ENCODE results near the gene WDR45.
A peak's percentile ranks its signal among the peaks of the same experiment; 100 is the strongest.
"Not testable (repeated sequence)": the region's sequence is repeated elsewhere in the genome, so short reads cannot be mapped to it uniquely, and the experiment has no call there.

Gene WDR45

DNA sequence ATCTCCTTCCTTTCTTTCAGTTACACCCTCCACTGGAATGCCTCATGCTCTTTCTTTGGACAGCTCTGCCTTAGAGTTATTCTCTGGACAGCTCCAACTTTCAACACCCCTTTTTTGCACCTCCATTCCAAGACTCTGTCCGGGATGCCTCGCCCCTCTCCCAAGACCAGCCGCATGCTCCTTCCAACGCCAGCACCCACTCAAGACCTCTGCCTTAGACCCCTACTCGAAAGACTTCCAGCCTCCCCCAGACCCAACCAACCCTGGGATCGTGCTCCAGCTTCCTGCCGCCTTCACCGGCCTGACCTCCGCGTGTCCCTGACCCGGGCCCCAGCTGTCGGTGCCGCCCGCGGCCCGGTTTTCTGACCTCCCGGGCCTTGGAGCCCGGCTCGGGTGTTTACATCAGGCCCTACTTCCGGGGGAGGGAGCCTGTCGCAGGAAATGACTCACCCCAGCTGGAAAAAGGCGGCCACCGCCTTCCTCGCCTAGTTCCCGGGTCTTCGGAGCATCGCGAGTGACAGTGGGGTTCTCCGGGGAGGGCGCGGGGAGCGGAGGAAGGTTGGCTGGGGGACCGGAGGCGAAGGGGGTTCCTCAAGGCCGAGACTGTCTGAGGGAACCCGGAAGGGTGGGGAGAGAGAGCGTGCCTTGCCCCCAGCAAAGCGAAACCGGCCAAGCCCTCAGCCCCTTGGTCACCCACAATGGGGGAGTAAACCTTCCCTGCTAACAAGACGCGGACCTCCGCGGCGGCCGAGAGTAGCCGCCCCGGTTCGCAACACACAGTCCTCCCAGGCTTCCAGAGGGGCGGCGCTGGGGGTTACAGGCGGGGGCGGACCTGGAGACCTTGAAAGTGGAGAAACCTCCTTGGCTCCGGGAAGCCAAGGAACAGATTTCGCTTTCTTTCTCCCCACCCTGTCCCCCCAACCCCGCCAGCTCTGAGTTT lies at the start of gene WDR45:
TSS of gene WDR45 (minus strand) at position 399 of the 940 bp plus-strand sequence. CDS start 1,792 bp downstream, outside the sequence.
- Histone ChIP-seq H4K20me1 (ENCODE audit: insufficient read depth, low read length, poor library complexity, severe bottlenecking) (no peaks in the 10 kb centered on the region), H3K9me2 (replicated peaks; ENCODE audit: low read depth, low read length) (no peaks in the 10 kb centered on the region), H3K4me3 (ENCODE audit: low read length, poor library complexity, severe bottlenecking) (peak within 1 kb of the TSS; percentile 84), H3K79me2 (ENCODE audit: insufficient read depth, low read length) (no peaks in the 10 kb centered on the region), H3F3A (ENCODE audit: low read depth) (no peaks in the 10 kb centered on the region), H3K4me1 (ENCODE audit: insufficient read depth, low read length, poor library complexity, severe bottlenecking) (no peaks in the 10 kb centered on the region), H3K36me3 (ENCODE audit: insufficient read depth, low read length) (no peaks in the 10 kb centered on the region), H2AFZ (ENCODE audit: low read length) (peak within 1 kb of the TSS; percentile 96), H3K9me3 (ENCODE audit: insufficient read depth, low read depth, low read length) (no peaks in the 10 kb centered on the region), H3K9ac (ENCODE audit: low read depth, low read length, poor library complexity, severe bottlenecking) (peak within 1 kb of the TSS; percentile 84), H3K27me3 (ENCODE audit: insufficient read depth, low read length, poor library complexity, severe bottlenecking) (no peaks in the 10 kb centered on the region), H3K4me2 (ENCODE audit: low read depth, low read length, poor library complexity, severe bottlenecking) (peak within 1 kb of the TSS; percentile 79)
- TF ChIP-seq, protein P1, sequence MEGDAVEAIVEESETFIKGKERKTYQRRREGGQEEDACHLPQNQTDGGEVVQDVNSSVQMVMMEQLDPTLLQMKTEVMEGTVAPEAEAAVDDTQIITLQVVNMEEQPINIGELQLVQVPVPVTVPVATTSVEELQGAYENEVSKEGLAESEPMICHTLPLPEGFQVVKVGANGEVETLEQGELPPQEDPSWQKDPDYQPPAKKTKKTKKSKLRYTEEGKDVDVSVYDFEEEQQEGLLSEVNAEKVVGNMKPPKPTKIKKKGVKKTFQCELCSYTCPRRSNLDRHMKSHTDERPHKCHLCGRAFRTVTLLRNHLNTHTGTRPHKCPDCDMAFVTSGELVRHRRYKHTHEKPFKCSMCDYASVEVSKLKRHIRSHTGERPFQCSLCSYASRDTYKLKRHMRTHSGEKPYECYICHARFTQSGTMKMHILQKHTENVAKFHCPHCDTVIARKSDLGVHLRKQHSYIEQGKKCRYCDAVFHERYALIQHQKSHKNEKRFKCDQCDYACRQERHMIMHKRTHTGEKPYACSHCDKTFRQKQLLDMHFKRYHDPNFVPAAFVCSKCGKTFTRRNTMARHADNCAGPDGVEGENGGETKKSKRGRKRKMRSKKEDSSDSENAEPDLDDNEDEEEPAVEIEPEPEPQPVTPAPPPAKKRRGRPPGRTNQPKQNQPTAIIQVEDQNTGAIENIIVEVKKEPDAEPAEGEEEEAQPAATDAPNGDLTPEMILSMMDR (conservative IDR thresholded peaks at IDR 0.05; ENCODE audit: low read length): no peak
- TF ChIP-seq EZH2phosphoT487 (IDR thresholded peaks at IDR 0.05; ENCODE audit: borderline replicate concordance): no peak

DNA sequence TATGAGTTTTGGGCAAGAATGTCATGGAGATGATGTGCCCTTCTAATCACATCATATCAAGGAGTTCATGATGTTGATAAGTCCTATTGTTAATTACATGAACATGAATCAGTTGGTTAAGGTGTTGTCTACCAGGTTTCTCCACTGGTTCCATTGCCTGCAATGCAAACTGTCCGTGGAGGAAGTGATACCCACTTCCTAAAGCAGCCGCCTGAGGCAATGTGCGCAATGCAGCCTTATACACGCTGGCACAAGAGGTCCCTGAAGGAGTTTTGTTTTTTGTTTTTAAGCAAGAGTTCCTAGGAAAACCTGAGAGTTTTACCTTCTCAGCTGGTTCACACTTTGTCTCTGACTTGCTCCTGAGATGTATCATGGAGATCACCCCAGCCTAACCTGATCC lies 49.7 kb upstream of the WDR45 start:
- H3K79me2 ChIP-seq (ENCODE audit: insufficient read depth, low read length): no peaks in the 10 kb centered on the region
- no peak overlapping the region for H2AFZ ChIP-seq (ENCODE audit: low read length)
- no peak overlapping the region for H3K4me3 ChIP-seq (ENCODE audit: low read length, poor library complexity, severe bottlenecking)
- no peaks in the 10 kb centered on the region for H4K20me1 ChIP-seq (ENCODE audit: insufficient read depth, low read length, poor library complexity, severe bottlenecking)
- no peaks in the 10 kb centered on the region for H3K9me2 ChIP-seq (replicated peaks; ENCODE audit: low read depth, low read length)
- H3K9me3 ChIP-seq (ENCODE audit: insufficient read depth, low read depth, low read length): no peaks in the 10 kb centered on the region
- no peaks in the 10 kb centered on the region for H3F3A ChIP-seq (ENCODE audit: low read depth)
- no peak overlapping the region for H3K4me2 ChIP-seq (ENCODE audit: low read depth, low read length, poor library complexity, severe bottlenecking)
- H3K36me3 ChIP-seq (ENCODE audit: insufficient read depth, low read length): no peaks in the 10 kb centered on the region
- no peak overlapping the region for H3K9ac ChIP-seq (ENCODE audit: low read depth, low read length, poor library complexity, severe bottlenecking)
- TF ChIP-seq, protein P1 (conservative IDR thresholded peaks at IDR 0.05; ENCODE audit: low read length): no peak
- TF ChIP-seq EZH2phosphoT487 (IDR thresholded peaks at IDR 0.05; ENCODE audit: borderline replicate concordance): no peak
- H3K27me3 ChIP-seq (ENCODE audit: insufficient read depth, low read length, poor library complexity, severe bottlenecking): no peaks in the 10 kb centered on the region
- H3K4me1 ChIP-seq (ENCODE audit: insufficient read depth, low read length, poor library complexity, severe bottlenecking): no peaks in the 10 kb centered on the region

DNA sequence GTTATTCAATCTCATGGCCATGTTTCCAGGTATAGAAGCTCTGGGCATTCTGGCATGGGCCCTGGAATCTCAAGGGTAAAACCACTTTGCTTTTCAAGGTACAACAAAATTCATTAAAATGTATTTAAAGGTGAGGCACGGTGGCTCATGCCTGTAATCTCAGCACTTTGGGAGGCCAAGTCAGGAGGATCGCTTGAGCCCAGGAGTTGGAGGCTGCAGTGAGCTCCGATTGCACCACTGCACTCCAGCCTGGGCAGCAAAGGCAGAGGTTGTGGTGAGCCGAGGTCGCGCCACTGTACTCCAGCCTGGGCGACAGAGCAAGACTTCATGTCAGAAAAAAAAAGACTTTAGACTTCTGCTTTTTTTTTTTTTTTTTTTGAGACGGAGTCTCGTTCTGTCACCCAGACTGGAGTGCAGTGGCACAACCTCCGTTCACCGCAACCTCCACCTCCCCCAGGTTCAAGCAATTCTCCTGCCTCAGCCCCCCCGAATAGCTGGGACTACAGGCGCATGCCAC lies 48.1 kb upstream of the WDR45 start:
- H3K9me3 ChIP-seq (ENCODE audit: insufficient read depth, low read depth, low read length); H3K9ac ChIP-seq (ENCODE audit: low read depth, low read length, poor library complexity, severe bottlenecking): not testable (repeated sequence)

More for the DNA sequence above, 48.1 kb upstream of the WDR45 start:
- H3K4me3 ChIP-seq (ENCODE audit: low read length, poor library complexity, severe bottlenecking); H3K4me1 ChIP-seq (ENCODE audit: insufficient read depth, low read length, poor library complexity, severe bottlenecking); H3F3A ChIP-seq (ENCODE audit: low read depth); H3K4me2 ChIP-seq (ENCODE audit: low read depth, low read length, poor library complexity, severe bottlenecking); H3K27me3 ChIP-seq (ENCODE audit: insufficient read depth, low read length, poor library complexity, severe bottlenecking); H4K20me1 ChIP-seq (ENCODE audit: insufficient read depth, low read length, poor library complexity, severe bottlenecking); H3K79me2 ChIP-seq (ENCODE audit: insufficient read depth, low read length); H2AFZ ChIP-seq (ENCODE audit: low read length); H3K36me3 ChIP-seq (ENCODE audit: insufficient read depth, low read length); H3K9me2 ChIP-seq (replicated peaks; ENCODE audit: low read depth, low read length): not testable (repeated sequence)
